H9 (cell line): ENCODE results near the gene PARP12. TPM values are rescaled to one million over a fixed set of nuclear protein-coding genes. Genes with fewer than 3 reads are reported as not detected.

Experiments
- DNase-seq: peaks from one replicate; pipeline ENCODE4 v3.0.0-alpha.2; 2017
- H2AFZ ChIP-seq: one replicate; pipeline ENCODE4 v1.6.1; 2013; ENCODE audit warnings: mild to moderate bottlenecking, low read length, control low read depth, moderate library complexity
- H2AK5ac ChIP-seq: 2 replicates; pipeline ENCODE4 v1.6.1; 2013; ENCODE audit warnings: low read length, control low read depth, mixed read lengths; ENCODE audit not compliant: insufficient read length
- H2BK120ac ChIP-seq: one replicate; pipeline ENCODE4 v1.6.1; 2013; ENCODE audit warnings: low read depth, mild to moderate bottlenecking, low read length, control low read depth, inconsistent platforms; ENCODE audit not compliant: poor library complexity, severe bottlenecking
- H2BK12ac ChIP-seq: 2 replicates; pipeline ENCODE4 v1.6.1; 2013; ENCODE audit warnings: low read length, control low read depth, mixed read lengths, low read depth; ENCODE audit not compliant: insufficient read length
- H2BK15ac ChIP-seq: 2 replicates; pipeline ENCODE4 v1.6.1; 2013; ENCODE audit warnings: low read depth, low read length, control low read depth
- H2BK20ac ChIP-seq: one replicate; pipeline ENCODE4 v1.6.1; 2013; ENCODE audit warnings: low read depth, mild to moderate bottlenecking, low read length, control low read depth, inconsistent platforms; ENCODE audit not compliant: poor library complexity, severe bottlenecking
- H2BK5ac ChIP-seq: 2 replicates; pipeline ENCODE4 v1.6.1; 2013; ENCODE audit warnings: low read length, control low read depth, mixed read lengths; ENCODE audit not compliant: insufficient read length
- H3K14ac ChIP-seq: 2 replicates; pipeline ENCODE4 v1.6.1; 2013; ENCODE audit warnings: low read length, control low read depth; ENCODE audit not compliant: insufficient read depth
- H3K18ac ChIP-seq: 2 replicates; pipeline ENCODE4 v1.6.1; 2013; ENCODE audit warnings: low read depth, mild to moderate bottlenecking, mixed read lengths, low read length, control low read depth; ENCODE audit not compliant: insufficient read length
- H3K23ac ChIP-seq: 2 replicates; pipeline ENCODE4 v1.6.1; 2013; ENCODE audit warnings: low read length, control low read depth, mixed read lengths, low read depth; ENCODE audit not compliant: insufficient read length
- H3K23me2 ChIP-seq: 2 replicates; pipeline ENCODE4 v1.6.1; 2013; ENCODE audit warnings: low read depth, mild to moderate bottlenecking, mixed read lengths, low read length, control low read depth; ENCODE audit not compliant: insufficient read length, poor library complexity, severe bottlenecking
- H3K27ac ChIP-seq: 2 replicates; pipeline ENCODE4 v1.5.1; 2013; ENCODE audit warnings: low read length, control low read depth, mixed read lengths, low read depth; ENCODE audit not compliant: insufficient read length
- H3K27me3 ChIP-seq: 2 replicates; pipeline ENCODE4 v1.6.1; 2013; ENCODE audit warnings: low read length, control low read depth, inconsistent platforms; ENCODE audit not compliant: insufficient read depth
- H3K4ac ChIP-seq: 2 replicates; pipeline ENCODE4 v1.6.1; 2013; ENCODE audit warnings: low read depth, mild to moderate bottlenecking, control low read depth, inconsistent platforms, low read length, moderate library complexity
- H3K4me1 ChIP-seq: 2 replicates; pipeline ENCODE4 v1.6.1; 2013; ENCODE audit warnings: low read length, control low read depth, inconsistent platforms; ENCODE audit not compliant: insufficient read depth
- H3K4me2 ChIP-seq: 2 replicates; pipeline ENCODE4 v1.6.1; 2013; ENCODE audit warnings: low read length, control low read depth, mixed read lengths; ENCODE audit not compliant: insufficient read length, insufficient read depth
- H3K56ac ChIP-seq: 2 replicates; pipeline ENCODE4 v1.6.1; 2013; ENCODE audit warnings: low read depth, mild to moderate bottlenecking, mixed read lengths, low read length, control low read depth; ENCODE audit not compliant: insufficient read length
- H3K79me1 ChIP-seq: 2 replicates; pipeline ENCODE4 v1.6.1; 2013; ENCODE audit warnings: low read depth, mild to moderate bottlenecking, moderate library complexity, low read length, control low read depth, inconsistent platforms; ENCODE audit not compliant: insufficient read depth, poor library complexity, severe bottlenecking
- H3K79me2 ChIP-seq: 2 replicates; pipeline ENCODE4 v1.6.1; 2013; ENCODE audit warnings: low read length, control low read depth, inconsistent platforms; ENCODE audit not compliant: insufficient read depth
- H3K9ac ChIP-seq: 2 replicates; pipeline ENCODE4 v1.6.1; 2013; ENCODE audit warnings: low read length, control low read depth, mixed read lengths; ENCODE audit not compliant: insufficient read length; ENCODE audit errors: extremely low read depth
- H3K9me3 ChIP-seq: one replicate; pipeline ENCODE4 v1.6.1; 2013; ENCODE audit warnings: low read depth, low read length, inconsistent platforms; ENCODE audit not compliant: control insufficient read depth
- H3T11ph ChIP-seq: one replicate; pipeline ENCODE4 v1.6.1; 2013; ENCODE audit warnings: mild to moderate bottlenecking, low read length, control low read depth, inconsistent platforms
- H4K20me1 ChIP-seq: one replicate; pipeline ENCODE4 v1.6.1; 2013; ENCODE audit not compliant: control insufficient read depth, insufficient read length, insufficient read depth
- H4K5ac ChIP-seq: 2 replicates; pipeline ENCODE4 v1.6.1; 2013; ENCODE audit warnings: low read depth, mild to moderate bottlenecking, mixed read lengths, low read length, control low read depth; ENCODE audit not compliant: insufficient read length
- H4K8ac ChIP-seq: replicated peaks from 2 replicates; pipeline ENCODE4 v1.6.1; 2013; ENCODE audit warnings: low read length, control low read depth, mixed read lengths, low read depth; ENCODE audit not compliant: insufficient read length
- H4K91ac ChIP-seq: 2 replicates; pipeline ENCODE4 v1.6.1; 2013; ENCODE audit warnings: low read depth, mild to moderate bottlenecking, moderate library complexity, mixed read lengths, low read length, control low read depth; ENCODE audit not compliant: insufficient read length
- H3K27ac Mint-ChIP-seq, 3 experiments: 2 replicates in 2 of 3; 3 replicates in 1 of 3; pipeline ENCODE4 v1.8.0; 2020 to 2021; ENCODE audit warnings: mixed read lengths in 3 of 3, mild to moderate bottlenecking in 1 of 3, moderate library complexity in 1 of 3
- H3K27me3 Mint-ChIP-seq: 2 replicates; pipeline ENCODE4 v1.8.0; 2021; ENCODE audit warnings: low read depth, mild to moderate bottlenecking, moderate library complexity, mixed read lengths
- H3K36me3 Mint-ChIP-seq, 3 experiments: 2 replicates in 2 of 3; 3 replicates in 1 of 3; pipeline ENCODE4 v1.8.0; 2020 to 2021; ENCODE audit warnings: low read depth in 3 of 3, mixed read lengths in 3 of 3; ENCODE audit not compliant: insufficient read depth in 1 of 3
- H3K4me1 Mint-ChIP-seq, 2 experiments: 2 replicates each; pipeline ENCODE4 v1.8.0; 2020; ENCODE audit warnings: mixed read lengths in 2 of 2
- H3K4me3 Mint-ChIP-seq, 2 experiments: 2 replicates in 1 of 2; 3 replicates in 1 of 2; pipeline ENCODE4 v1.8.0; 2020 to 2021; ENCODE audit warnings: mild to moderate bottlenecking in 2 of 2, mixed read lengths in 2 of 2, moderate library complexity in 1 of 2
- H3K9me3 Mint-ChIP-seq, 2 experiments: 2 replicates in 1 of 2; 3 replicates in 1 of 2; pipeline ENCODE4 v1.8.0; 2020; ENCODE audit warnings: mild to moderate bottlenecking in 2 of 2, mixed read lengths in 2 of 2, moderate library complexity in 1 of 2
- CTCF ChIP-seq: fragments of 200-600 bp; sonication (generic); conservative IDR thresholded peaks from 3 replicates; pipeline ENCODE4 v1.8.0; 2021; ENCODE audit warnings: antibody characterized with exemption, mild to moderate bottlenecking
- WGBS: extraction: QIAGEN DNeasy Blood & Tissue Kit; methylation state at CpG from one replicate; pipeline ENCODE4 v1.1.7; 2013; ENCODE audit warnings: missing lambda C conversion rate, low lambda C conversion rate, mixed read lengths; ENCODE audit not compliant: insufficient read length; ENCODE audit errors: extremely low coverage; 5-methylcytosine and 5-hydroxymethylcytosine counted together
- total RNA-seq: library from RNA; stranded (reverse); gene quantifications from 2 replicates; pipeline ENCODE4 v1.2.1, GENCODE V29; 2021

PARP12 gene
- total RNA-seq, 1 experiment from 2014 or later = 11.8 TPM

GRCh38 chr7:140059273-140060242 is 3.2 kb downstream of the PARP12 start:
- DNase-seq = no peak
- Histone ChIP-seq H3K56ac (no peak overlapping the region), H2BK20ac (no peak overlapping the region), H3K23me2 (peaks cover 5% of the 10 kb centered on the region), H3K14ac (no peak overlapping the region), H4K5ac (no peak overlapping the region), H3K4ac (no peak overlapping the region), H3K9me3 (no peaks in the 10 kb centered on the region), H2AK5ac (no peak overlapping the region), H2BK5ac (no peak overlapping the region), H3K79me2 (no peaks in the 10 kb centered on the region; the same call in 1 of the 2 replicates), H3K27me3 (peaks cover 5% of the 10 kb centered on the region; the same call in 1 of the 2 replicates), H3K27ac (no peak overlapping the region), H4K20me1 (no peaks in the 10 kb centered on the region), H3K4me1 (no peaks in the 10 kb centered on the region), H3K9ac (no peak overlapping the region), H3K23ac (no peak overlapping the region), H2BK120ac (no peak overlapping the region), H2AFZ (no peak overlapping the region), H4K8ac (no peak overlapping the region), H3K4me2 (no peak overlapping the region), H2BK12ac (no peak overlapping the region), H3K79me1 (no peaks in the 10 kb centered on the region), H4K91ac (no peak overlapping the region), H3T11ph (no peak overlapping the region), H2BK15ac (no peak overlapping the region), H3K18ac (no peak overlapping the region)
- H3K9me3 Mint-ChIP-seq = no peaks in the 10 kb centered on the region; a peak in 1 of 5 replicates
- H3K27me3 Mint-ChIP-seq = peaks cover 34% of the 10 kb centered on the region
- no peak for TF ChIP-seq CTCF
- H3K4me3 Mint-ChIP-seq = no peak overlapping the region
- no CpG with 5 or more reads among the region's 12 CpGs for WGBS
- H3K27ac Mint-ChIP-seq = peak overlapping the region in 1 of 3 experiments; percentile 1; a peak in 1 of 7 replicates
- peaks cover 5 to 12% of the 10 kb centered on the region in 2 experiments; a peak in 3 of 4 replicates for H3K4me1 Mint-ChIP-seq
- peaks cover 0 to 3% (median 0%) of the 10 kb centered on the region in 3 experiments; a peak in 3 of 7 replicates for H3K36me3 Mint-ChIP-seq
